ENCODE data around the gene FITM1. TPM values are rescaled to one million over a fixed set of nuclear protein-coding genes. Genes with fewer than 3 reads are reported as not detected.
A peak's percentile ranks its signal among the peaks of the same experiment; 100 is the strongest.

The FITM1 gene
- total RNA-seq, 4 donors from 2014 or later: 0.78 to 1.3 TPM; not detected in 2

DNA sequence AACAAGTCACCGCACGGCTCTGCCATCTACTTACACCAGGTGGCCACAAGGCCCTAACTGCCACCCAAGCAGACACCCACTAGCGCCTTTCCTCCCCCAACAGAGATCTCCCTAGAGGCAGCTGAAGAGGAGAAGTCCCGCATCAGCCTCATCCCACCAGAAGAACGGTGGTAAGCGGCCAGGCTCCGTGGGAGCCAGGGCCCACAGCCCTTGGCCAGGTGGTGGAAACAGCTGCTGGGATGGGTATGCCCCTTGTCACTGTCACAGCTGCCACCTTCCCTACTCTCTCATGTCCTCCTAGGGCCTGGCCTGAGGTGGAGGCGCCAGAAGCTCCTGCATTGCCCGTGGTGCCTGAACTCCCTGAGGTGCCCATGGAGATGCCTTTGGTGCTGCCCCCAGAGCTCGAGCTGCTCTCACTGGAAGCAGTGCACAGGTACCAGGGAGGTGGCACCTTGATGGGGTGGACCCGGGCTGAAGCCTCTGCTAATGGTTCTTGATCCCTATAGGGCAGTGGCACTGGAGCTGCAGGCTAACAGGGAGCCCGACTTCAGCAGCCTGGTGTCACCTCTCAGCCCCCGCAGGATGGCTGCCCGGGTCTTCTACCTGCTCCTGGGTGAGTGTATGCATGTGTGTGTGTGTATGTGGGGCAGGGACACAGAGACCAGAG is 49.0 kb downstream of the FITM1 start:
- H3K27me3 ChIP-seq: no peaks in the 10 kb centered on the region
- no peak for DNase-seq (ENCODE audit: low spot score in 2 of 2)
- peaks cover 0 to 100% (median 2%) of the 10 kb centered on the region in 3 donors for H3K36me3 ChIP-seq
- 79 to 84% methylated on average over 7 to 14 of the region's 14 CpGs for WGBS, 2 donors
- no peak overlapping the region for H3K4me3 ChIP-seq
- H3K27ac ChIP-seq: peak overlapping the region; percentile 67 to 92 (median 82)
- no peaks in the 10 kb centered on the region for H3K9me3 ChIP-seq
- peaks cover 0 to 16% (median 4%) of the 10 kb centered on the region in 4 donors for H3K4me1 ChIP-seq
- TF ChIP-seq CTCF (IDR thresholded peaks at IDR 0.05): no peak
- no peak for TF ChIP-seq POLR2A (IDR thresholded peaks at IDR 0.05)
- no peak for TF ChIP-seq EP300 (IDR thresholded peaks at IDR 0.05)

DNA sequence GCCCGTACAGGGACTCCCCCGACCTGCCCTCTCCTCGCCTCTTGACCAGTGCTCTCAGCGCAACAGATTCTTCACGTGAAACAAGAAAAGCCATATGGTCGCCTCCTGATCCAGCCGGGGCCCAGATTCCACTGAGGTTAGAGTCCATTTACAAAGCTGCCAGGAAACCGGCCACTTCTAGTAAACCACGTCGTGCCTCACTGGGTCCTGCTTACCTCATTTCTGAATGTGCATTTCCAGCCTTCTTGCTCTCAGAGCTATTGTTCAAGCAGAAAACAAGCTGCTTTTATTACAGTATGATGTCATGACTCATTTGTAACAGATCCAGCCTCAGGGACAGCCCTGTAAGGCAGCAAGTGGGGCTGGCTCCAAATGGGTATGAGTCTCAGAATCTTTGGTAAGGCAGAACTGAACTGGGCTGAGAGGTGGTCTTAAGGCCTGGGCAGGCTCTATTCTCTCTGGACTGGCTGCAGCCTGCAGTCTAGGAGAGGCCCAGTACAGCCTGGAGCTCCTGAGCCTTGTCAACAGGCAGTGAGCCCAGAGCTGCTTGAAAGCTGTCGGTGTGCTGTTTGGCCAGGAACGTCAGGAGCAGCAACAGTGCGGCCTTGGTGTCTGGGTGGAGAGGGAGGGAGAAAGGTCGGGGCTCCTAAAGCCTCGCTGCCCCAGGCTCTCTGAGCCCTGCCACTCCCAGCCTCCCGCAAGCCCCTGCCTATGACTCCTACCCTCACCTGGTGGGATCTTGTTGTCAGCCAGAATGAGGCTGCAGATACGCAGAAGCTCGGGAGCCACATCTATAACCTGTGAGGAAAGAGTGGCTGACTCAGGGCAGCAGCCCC is 49.7 kb downstream of the FITM1 start:
- no peak for DNase-seq (ENCODE audit: low spot score in 2 of 2)
- no peak for TF ChIP-seq CTCF (IDR thresholded peaks at IDR 0.05)
- TF ChIP-seq EP300 (IDR thresholded peaks at IDR 0.05): peak; percentile 20 to 76
- peak in 1 of 2 donors; percentile 22 for TF ChIP-seq POLR2A (IDR thresholded peaks at IDR 0.05)
- peaks cover 0 to 100% (median 2%) of the 10 kb centered on the region in 3 donors for H3K36me3 ChIP-seq
- peak overlapping the region; percentile 67 to 92 (median 82) for H3K27ac ChIP-seq
- H3K4me3 ChIP-seq: no peak overlapping the region
- 56 to 63% methylated on average over 16 to 18 of the region's 18 CpGs for WGBS, 2 donors
- H3K4me1 ChIP-seq: peaks cover 0 to 16% (median 4%) of the 10 kb centered on the region in 4 donors
- H3K9me3 ChIP-seq: no peaks in the 10 kb centered on the region
- H3K27me3 ChIP-seq: no peaks in the 10 kb centered on the region

- no peaks in the 10 kb centered on the region for H3K9me3 ChIP-seq
- peaks cover 0 to 16% (median 4%) of the 10 kb centered on the region in 4 donors for H3K4me1 ChIP-seq
- no peak overlapping the region for H3K4me3 ChIP-seq
- DNase-seq (ENCODE audit: low spot score in 2 of 2): no peak
- no peaks in the 10 kb centered on the region for H3K27me3 ChIP-seq
- H3K36me3 ChIP-seq: peaks cover 0 to 100% (median 2%) of the 10 kb centered on the region in 3 donors
- peak overlapping the region; percentile 67 to 92 (median 82) for H3K27ac ChIP-seq
- TF ChIP-seq CTCF (IDR thresholded peaks at IDR 0.05): no peak
- no peak for TF ChIP-seq POLR2A (IDR thresholded peaks at IDR 0.05)
- no peak for TF ChIP-seq EP300 (IDR thresholded peaks at IDR 0.05)
- WGBS, 2 donors: 83 to 90% methylated on average over 18 to 19 of the region's 19 CpGs
Measured at GRCh38 chr14:24181371-24182077, 51.1 kb downstream of the FITM1 start.

Small RNA genes lying within 50 kb of the gene (small RNA-seq; reads per million reads assigned to genes)
- gene IPO4 (not detected), gene IRF9 (not detected), gene RNA5SP383 (not detected)

Other genes with a start within 250 kb of the FITM1 start
- gene DHRS4, start 176.9 kb upstream of the FITM1 start, total RNA-seq: 10 to 100 TPM; 28.8 to 61.5 (median 49.8) TPM
- 10 to 100 TPM; 15.3 to 19.6 (median 17.7) TPM for gene DHRS4L2, start 141.7 kb upstream of the FITM1 start, total RNA-seq
- gene CARMIL3, start 78.7 kb upstream of the FITM1 start, total RNA-seq: under 1 TPM in 3 of 4 donors, not detected in 1; 0.42 to 0.60 (median 0.44) TPM
- gene CPNE6, start 59.1 kb upstream of the FITM1 start, total RNA-seq: not detected
- gene PCK2, start 36.3 kb upstream of the FITM1 start, total RNA-seq: 10 to 100 TPM; 28.9 to 49.2 (median 34.3) TPM
- 100 to 1,000 TPM in 2 of 4 donors, 10 to 100 TPM in 2; 68.9 to 126 (median 98.9) TPM for gene DCAF11, start 15.9 kb upstream of the FITM1 start, total RNA-seq
- gene NRL, start 15.7 kb upstream of the FITM1 start, total RNA-seq: 1 to 10 TPM; 4.8 to 7.0 (median 5.9) TPM
- gene PSME1, start 5.5 kb downstream of the FITM1 start, total RNA-seq: 100 to 1,000 TPM in 3 of 4 donors, 10 to 100 TPM in 1; 96.9 to 130 (median 110) TPM
- gene EMC9, start 10.9 kb downstream of the FITM1 start, total RNA-seq: 10 to 100 TPM in 2 of 4 donors, 1 to 10 TPM in 2; 9.2 to 22.7 (median 14.4) TPM
- 10 to 100 TPM; 33.7 to 64.0 (median 51.9) TPM for gene PSME2, start 16.0 kb downstream of the FITM1 start, total RNA-seq
- gene RNF31, start 16.8 kb downstream of the FITM1 start, total RNA-seq: 100 to 1,000 TPM in 1 of 4 donors, 10 to 100 TPM in 3; 33.5 to 112 (median 72.9) TPM
- 100 to 1,000 TPM in 1 of 4 donors, 10 to 100 TPM in 3; 55.7 to 106 (median 65.8) TPM for gene IRF9, start 30.6 kb downstream of the FITM1 start, total RNA-seq
- 10 to 100 TPM in 3 of 4 donors, 1 to 10 TPM in 1; 6.5 to 25.5 (median 16.3) TPM for gene REC8, start 41.4 kb downstream of the FITM1 start, total RNA-seq
- 10 to 100 TPM; 19.4 to 88.5 (median 26.9) TPM for gene IPO4, start 58.2 kb downstream of the FITM1 start, total RNA-seq
- gene TM9SF1, start 64.8 kb downstream of the FITM1 start, total RNA-seq: 10 to 100 TPM; 46.8 to 61.3 (median 54.6) TPM
- not detected for gene TSSK4, start 75.0 kb downstream of the FITM1 start, total RNA-seq
- gene CHMP4A, start 82.8 kb downstream of the FITM1 start, total RNA-seq: 100 to 1,000 TPM in 1 of 4 donors, 10 to 100 TPM in 3; 43.9 to 118 (median 82.1) TPM
- gene MDP1, start 85.4 kb downstream of the FITM1 start, total RNA-seq: 10 to 100 TPM; 16.5 to 48.3 (median 28.9) TPM
- gene NEDD8, start 101.7 kb downstream of the FITM1 start, total RNA-seq: 100 to 1,000 TPM in 2 of 4 donors, 10 to 100 TPM in 2; 68.6 to 109 (median 98.3) TPM
- 10 to 100 TPM; 46.5 to 63.4 (median 57.2) TPM for gene GMPR2, start 102.3 kb downstream of the FITM1 start, total RNA-seq
- 10 to 100 TPM; 53.9 to 66.4 (median 60.8) TPM for gene TINF2, start 112.0 kb downstream of the FITM1 start, total RNA-seq
- gene TGM1, start 132.5 kb downstream of the FITM1 start, total RNA-seq: 10 to 100 TPM; 13.5 to 53.5 (median 19.4) TPM
- gene RABGGTA, start 140.9 kb downstream of the FITM1 start, total RNA-seq: 10 to 100 TPM; 36.5 to 68.4 (median 42.9) TPM
- 10 to 100 TPM; 15.7 to 43.5 (median 22.6) TPM for gene DHRS1, start 169.1 kb downstream of the FITM1 start, total RNA-seq
- 10 to 100 TPM; 17.0 to 24.9 (median 20.4) TPM for gene NOP9, start 169.2 kb downstream of the FITM1 start, total RNA-seq
- 10 to 100 TPM in 3 of 4 donors, 1 to 10 TPM in 1; 9.4 to 34.5 (median 14.2) TPM for gene CIDEB, start 177.3 kb downstream of the FITM1 start, total RNA-seq
- gene LTB4R2, start 179.5 kb downstream of the FITM1 start, total RNA-seq: 10 to 100 TPM; 15.5 to 31.5 (median 20.2) TPM
- 10 to 100 TPM in 3 of 4 donors, 1 to 10 TPM in 1; 8.4 to 14.4 (median 11.8) TPM for gene LTB4R, start 180.8 kb downstream of the FITM1 start, total RNA-seq
- 10 to 100 TPM; 32.0 to 68.1 (median 53.2) TPM for gene ADCY4, start 204.4 kb downstream of the FITM1 start, total RNA-seq
- gene RIPK3, start 209.3 kb downstream of the FITM1 start, total RNA-seq: 1 to 10 TPM; 4.0 to 9.6 (median 9.0) TPM
- gene NFATC4, start 237.5 kb downstream of the FITM1 start, total RNA-seq: 100 to 1,000 TPM in 2 of 4 donors, 10 to 100 TPM in 2; 58.6 to 132 (median 99.1) TPM